Epithelial cell of esophagus (primary cell): ENCODE data around the gene DCLRE1B.

Experiments used
- DNase-seq: peaks from one replicate; pipeline ENCODE4 v3.0.0; 2010; ENCODE audit warnings: low read depth
- H3K4me3 ChIP-seq: 2 replicates; pipeline ENCODE4 v1.5.1; 2011; ENCODE audit warnings: mild to moderate bottlenecking, low read length, control low read depth
- TF ChIP-seq, protein P1 (sequence below): IDR thresholded peaks from 2 replicates; pipeline ENCODE4 v1.5.1; 2011; ENCODE audit warnings: low read depth, mild to moderate bottlenecking, low read length, control low read depth, inconsistent platforms; ENCODE audit not compliant: insufficient read depth; ENCODE audit errors: missing control alignments

Gene DCLRE1B

DNA sequence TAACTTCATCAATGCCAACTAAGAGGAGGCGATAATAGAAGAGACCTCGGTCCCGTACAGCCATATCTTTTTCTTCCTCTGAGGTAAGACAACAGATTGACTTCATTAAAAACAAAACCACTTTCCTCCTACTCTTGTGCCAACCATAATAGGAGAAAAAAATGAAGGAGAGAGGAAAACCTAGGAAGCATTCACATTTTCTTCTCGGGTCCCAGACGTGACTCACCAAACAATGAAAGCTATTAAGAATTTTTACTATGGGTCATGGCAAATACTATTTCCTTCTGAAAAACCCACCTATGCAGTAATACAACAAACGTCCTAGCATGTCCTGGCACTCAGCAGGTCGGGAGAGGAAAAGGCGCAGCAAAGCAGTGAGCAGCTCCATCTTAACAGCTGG is 9.2 kb upstream of the DCLRE1B start:
- no peak for DNase-seq
- no peak overlapping the region for H3K4me3 ChIP-seq
- TF ChIP-seq, protein P1, sequence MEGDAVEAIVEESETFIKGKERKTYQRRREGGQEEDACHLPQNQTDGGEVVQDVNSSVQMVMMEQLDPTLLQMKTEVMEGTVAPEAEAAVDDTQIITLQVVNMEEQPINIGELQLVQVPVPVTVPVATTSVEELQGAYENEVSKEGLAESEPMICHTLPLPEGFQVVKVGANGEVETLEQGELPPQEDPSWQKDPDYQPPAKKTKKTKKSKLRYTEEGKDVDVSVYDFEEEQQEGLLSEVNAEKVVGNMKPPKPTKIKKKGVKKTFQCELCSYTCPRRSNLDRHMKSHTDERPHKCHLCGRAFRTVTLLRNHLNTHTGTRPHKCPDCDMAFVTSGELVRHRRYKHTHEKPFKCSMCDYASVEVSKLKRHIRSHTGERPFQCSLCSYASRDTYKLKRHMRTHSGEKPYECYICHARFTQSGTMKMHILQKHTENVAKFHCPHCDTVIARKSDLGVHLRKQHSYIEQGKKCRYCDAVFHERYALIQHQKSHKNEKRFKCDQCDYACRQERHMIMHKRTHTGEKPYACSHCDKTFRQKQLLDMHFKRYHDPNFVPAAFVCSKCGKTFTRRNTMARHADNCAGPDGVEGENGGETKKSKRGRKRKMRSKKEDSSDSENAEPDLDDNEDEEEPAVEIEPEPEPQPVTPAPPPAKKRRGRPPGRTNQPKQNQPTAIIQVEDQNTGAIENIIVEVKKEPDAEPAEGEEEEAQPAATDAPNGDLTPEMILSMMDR, result no peak

DNA sequence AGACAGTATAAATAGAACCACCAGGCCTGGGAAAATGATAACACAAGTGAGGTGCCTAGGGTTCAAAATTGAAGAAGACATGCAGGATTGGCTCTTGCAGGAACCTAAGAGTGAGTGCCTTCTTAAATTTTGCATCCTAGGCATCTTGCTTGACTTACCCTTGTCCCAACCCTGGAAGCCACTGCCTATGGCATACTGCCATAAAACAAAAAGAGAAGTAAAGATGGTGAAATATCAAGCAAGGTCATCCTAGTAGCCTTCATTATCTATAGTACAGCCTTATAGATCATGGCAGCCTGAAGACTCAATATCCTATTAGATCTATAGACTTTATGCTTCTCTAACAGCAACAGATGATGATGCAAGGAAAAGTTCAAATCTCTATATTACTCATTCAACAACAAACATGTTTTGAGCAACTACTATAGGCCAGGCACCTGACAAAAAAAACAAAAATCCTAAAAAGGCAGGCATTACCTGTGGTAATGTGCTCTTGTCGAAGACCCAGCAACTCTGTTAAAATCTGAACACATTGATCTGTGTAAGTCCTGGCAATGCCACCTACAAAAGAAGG is 6.8 kb upstream of the DCLRE1B start:
- no peak overlapping the region for H3K4me3 ChIP-seq
- no peak for DNase-seq
- TF ChIP-seq, protein P1, result no peak

DNA sequence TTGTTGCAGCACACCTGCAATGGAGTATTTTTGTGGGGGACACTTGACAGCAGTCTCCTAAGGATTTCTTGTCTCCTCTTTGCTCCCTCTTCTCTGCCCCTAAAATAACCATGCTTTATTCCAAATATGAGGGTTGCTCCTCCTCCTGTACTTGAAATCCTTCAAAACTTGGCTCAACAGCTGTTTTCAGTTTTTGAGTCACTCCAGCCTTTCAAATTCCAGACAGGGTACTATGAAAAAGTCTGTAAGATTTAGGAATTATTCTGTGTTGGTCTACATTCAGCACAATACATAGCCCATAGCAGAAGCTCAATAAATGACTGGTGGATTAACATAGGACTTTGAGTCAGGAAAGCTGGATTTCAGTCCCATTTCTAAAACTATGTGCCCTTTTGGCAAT is 6.0 kb upstream of the DCLRE1B start:
- TF ChIP-seq, protein P1, result no peak
- H3K4me3 ChIP-seq, result no peak overlapping the region
- no peak for DNase-seq

DNA sequence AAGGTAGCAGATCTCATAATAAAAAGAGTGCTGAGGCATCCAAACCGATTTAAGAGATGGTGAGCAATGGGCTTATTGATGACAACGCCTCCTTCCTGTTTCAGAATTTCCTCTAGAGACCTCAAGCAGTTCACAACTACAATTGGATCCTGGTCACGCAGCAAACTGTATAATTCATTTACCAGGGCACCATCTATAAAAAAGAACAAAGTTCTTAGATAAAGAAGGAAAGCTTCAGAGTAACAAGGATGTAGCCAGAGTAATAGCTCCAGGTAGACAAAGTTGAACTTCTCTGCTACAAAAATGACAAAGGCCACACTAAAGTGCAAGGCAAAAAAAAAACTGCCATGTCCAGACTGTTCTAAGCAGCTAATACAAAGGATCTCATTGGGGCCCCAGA is 3.9 kb upstream of the DCLRE1B start:
- no peak for DNase-seq
- TF ChIP-seq, protein P1, result no peak

DNA sequence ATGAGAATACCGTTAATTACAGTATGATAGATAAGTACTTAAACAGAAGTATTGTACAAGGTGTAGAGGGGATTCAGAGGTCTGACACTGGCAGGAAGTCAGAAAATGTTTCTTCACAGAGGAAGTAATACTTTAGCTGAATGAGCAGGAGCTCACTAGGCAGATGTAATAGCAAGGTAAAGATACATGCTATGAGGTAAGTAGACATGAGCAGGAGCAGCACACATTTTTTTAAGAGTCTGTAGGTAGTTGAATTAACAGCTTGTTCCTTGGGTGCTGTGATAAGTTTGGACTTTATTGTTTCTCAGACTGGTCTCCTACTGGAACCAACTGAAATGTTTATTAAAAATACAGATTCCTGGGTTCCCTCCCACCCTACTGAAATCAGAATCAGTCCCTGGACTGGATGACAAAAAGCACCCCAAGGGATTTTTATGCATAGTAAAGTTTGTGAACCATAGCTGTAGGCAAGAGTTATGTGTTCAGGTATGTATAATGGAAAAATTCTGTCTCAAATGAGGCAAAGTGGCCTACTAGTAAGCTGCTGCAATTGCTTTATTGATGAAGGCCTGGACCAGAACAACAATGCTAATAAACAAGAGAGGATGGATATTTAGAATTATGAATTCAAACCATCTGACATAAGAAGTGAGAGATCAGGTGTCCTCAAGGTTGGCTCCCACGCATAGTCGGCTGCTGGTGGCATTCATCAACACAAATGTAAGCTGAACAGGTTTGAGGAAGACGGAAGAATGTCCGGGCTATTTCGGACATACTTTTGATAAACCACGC is 1.4 kb upstream of the DCLRE1B start:
- TF ChIP-seq, protein P1, result no peak
- DNase-seq, result peak; percentile 11
- H3K4me3 ChIP-seq, result peak overlapping the region; percentile 87

More for the DNA sequence above, 3.9 kb upstream of the DCLRE1B start:
- no peak overlapping the region for H3K4me3 ChIP-seq

DNA sequence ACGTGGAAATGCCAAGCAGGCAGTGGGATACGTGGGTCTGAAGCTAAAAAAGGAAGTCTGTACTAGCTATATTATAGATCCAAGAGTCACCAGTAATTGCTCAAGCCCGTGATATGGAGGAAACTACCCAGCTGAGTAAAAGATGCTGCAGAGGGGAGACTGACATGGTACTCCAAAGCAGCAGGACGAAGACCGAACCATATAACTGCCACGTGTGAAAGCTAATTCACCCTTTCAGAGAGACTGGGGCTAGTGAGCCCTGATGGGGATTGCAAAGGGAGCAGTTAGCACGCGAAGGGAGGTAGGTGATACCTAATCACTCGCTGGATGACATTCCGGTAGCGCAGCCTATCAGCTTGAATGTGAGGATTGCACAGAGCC is 843 bp upstream of the DCLRE1B start:
- TF ChIP-seq, protein P1, result no peak
- peak overlapping the region; percentile 87 for H3K4me3 ChIP-seq
- DNase-seq, result no peak
